GM18951 (cell line): ENCODE data around the gene GRIA1.

ENCODE experiments used
- POLR2A ChIP-seq: IDR thresholded peaks from 4 replicates; pipeline ENCODE4 v1.6.1; 2011; ENCODE audit warnings: mild to moderate bottlenecking; ENCODE audit not compliant: insufficient read length, insufficient read depth; ENCODE audit errors: extremely low read depth
- in situ Hi-C: fragments of 300-500 bp; cut with MboI; formaldehyde crosslinking; loops from one replicate; pipeline ENCODE4 v1.12.0; 2022; ENCODE audit warnings: low sequenced_read_pairs, mixed read lengths, inconsistent platforms; ENCODE audit not compliant: unreplicated experiment

Gene GRIA1

DNA sequence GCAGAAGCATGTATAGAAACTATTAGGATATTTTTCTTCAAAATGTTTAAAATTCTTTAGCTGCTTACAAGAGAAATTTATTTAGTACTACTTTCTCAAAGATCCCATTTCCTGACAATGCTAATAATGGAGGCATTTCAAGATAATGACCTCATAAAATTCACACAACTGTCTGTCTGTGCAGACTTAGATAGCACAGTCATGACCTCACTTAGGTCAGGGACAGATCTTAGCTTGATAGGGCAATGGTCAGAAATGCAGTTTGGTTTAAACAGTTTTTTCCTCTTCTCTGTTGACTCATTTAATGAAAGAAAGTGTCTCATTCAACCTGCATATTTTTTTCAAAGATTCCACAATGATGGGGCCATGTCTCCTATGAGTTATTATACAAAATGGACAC is 128.4 kb downstream of the GRIA1 start:
- in situ Hi-C loops: no loop called here
- no peak for TF ChIP-seq POLR2A

DNA sequence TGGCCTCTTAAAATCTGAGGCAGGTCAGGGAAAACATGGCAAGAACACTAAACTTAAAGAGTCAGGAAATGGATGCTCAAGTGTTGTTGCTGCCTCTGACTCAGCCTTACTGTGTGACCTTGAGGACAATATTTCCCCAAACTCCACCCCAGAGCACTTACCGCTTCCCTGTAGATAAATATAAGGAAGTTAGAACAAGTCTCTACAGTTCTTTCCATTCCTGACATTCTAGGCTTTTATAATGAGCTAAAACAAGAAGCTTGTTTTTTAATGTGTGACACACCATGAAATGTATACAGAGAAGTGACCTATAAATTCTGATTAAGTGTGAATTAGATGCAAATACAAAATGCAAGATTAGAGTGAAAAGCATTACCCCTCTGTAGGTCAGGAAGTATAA is 129.3 kb downstream of the GRIA1 start:
- TF ChIP-seq POLR2A: no peak
- in situ Hi-C loops: no loop called here

DNA sequence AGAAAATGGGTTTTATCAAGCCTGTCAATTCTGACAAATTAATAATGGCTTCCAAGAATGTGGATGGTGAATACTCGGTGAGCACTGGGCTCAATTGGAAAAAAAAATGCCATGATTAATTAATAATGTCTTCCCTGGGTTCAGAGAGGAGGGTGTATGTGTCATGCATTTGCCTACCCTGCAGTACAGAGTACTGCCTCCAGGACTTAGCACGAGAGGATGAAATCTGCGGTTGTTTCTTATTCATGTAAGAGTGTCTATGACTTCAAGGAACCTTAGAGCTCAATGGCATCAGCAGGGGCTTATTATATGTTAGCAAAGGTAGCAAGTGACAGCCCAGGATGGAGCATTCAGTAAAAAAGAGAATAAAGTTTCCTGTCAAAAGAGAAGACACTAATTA is 132.7 kb downstream of the GRIA1 start:
- in situ Hi-C loops: no loop called here
- no peak for TF ChIP-seq POLR2A

DNA sequence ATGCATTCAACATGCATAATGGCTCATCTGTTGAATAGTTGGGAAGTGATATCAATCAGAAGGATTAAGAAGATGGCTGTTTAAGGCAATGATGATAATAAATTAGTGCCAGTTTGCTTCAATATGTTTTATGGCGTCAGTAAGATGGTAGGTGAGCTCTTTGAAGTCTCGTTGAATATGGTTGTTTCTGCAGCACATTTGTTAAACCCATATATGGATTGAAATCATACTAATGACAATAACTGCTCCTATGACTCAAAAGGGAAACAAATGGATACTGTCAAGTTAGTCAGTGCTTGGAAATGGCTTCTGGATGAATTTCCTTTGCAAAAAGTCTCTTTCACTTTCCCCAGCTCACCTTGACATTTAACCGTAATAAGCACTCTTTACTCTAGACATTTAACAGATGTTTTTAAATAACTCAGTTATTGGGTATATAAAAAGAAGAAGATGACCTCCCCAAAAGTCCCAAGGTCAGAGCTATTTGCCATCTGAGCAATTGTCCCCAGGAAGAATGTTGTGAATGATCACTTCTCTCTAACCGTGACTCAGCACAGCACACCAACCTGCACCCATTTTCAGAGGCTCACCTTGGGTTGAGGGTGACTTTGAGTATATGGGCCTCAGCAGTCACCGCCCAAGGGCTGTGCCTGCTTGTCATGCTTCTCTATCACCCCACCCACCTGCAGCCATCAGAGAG is 133.4 kb downstream of the GRIA1 start:
- no peak for TF ChIP-seq POLR2A
- in situ Hi-C loops: no loop called here

- in situ Hi-C loops: no loop called here
- TF ChIP-seq POLR2A: no peak
These were observed 133.9 kb downstream of the GRIA1 start for GRCh38 chr5:153624451-153624765.

GRCh38 chr5:153625826-153626354 is 135.4 kb downstream of the GRIA1 start:
- in situ Hi-C loops: no loop called here
- no peak for TF ChIP-seq POLR2A

GRCh38 chr5:153626836-153627235 is 136.4 kb downstream of the GRIA1 start:
- in situ Hi-C loops: no loop called here

DNA sequence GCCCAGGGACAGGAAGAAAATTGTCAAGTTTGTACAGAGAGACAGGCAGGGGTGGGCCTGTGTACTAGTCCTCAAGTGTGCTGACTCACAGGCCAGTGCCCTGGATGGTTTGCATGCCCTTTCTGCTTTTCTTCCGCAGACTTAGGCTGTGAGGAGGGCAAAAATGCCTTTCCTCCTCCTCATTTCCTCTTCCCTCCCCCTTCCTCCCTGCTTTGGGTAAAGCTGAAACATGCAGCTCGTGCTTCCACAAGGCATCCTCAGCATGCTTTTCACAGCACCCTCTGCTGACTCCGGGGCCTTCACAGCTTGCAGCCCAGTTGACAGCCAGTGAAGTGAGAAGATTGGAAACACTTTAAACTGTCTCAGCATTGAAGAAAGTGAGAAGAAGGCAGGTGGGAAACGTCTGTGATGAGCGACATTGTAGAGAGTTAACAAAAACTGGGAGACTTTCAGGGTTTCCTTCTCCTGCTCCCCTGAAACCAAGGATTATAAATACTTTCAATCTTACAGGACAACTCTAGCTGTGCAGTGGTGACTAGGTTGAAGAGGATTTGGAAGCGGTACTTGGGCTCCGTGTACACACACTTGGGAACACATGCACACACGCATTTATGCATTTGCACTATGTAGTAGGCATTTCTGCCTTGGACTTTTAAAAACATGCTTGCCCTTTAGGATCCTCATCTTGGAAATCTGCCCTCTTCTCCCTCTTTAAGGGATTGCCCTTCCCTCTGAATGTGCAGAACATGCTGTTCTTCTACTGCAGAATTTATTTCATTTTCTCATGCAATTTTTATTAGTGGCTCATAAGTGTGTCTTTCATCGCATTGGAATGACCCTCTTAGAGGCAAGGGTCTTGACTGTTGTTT is 138.8 kb downstream of the GRIA1 start:
- TF ChIP-seq POLR2A: no peak
- in situ Hi-C loops: no loop called here

More at GRCh38 chr5:153626836-153627235, 136.4 kb downstream of the GRIA1 start:
- TF ChIP-seq POLR2A: no peak

DNA sequence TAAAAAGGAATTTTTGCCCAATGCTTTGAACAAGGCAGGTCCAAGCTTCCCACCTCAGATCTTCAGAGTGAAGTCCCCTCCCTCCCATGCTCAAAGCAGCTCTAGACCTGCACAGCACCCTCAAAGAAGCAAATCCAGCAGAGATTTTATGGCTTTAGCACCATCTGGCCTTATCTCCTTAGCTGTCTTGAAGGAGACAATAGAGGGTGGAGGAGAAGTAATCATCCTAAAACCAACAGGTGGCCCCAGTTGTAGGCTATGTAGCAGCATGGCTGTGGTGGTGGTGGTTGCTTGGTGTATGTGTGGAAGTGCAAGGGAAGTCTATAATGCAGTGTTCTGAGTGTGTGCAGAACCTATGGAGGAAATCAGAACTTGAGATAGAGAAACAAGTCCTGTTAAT is 140.1 kb downstream of the GRIA1 start:
- in situ Hi-C loops: no loop called here
- no peak for TF ChIP-seq POLR2A

DNA sequence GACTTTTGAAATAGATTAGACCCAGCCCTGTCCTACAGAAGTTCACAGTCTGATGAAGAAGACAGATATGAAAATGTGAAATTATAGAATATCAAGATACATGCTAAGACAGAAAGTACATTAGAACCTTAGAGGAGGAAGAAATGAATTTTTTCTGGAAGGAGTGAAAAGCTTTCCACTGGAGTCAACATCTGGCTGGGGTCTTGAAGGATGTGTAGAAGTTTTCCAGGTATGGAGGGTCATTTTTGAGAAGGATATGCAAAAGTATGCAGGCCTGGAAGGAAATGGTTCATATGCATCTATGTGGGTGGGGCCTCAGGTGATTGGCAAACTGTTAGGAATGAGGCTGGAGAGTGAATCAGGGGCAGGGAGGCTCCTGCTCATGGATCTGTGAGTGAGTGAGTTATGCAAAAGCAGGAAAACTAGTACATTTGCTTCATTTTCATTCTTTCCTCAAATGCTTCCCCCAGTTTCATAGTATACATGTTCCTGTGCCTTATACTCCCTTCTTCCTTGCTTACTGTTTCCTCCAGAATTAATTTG is 142.3 kb downstream of the GRIA1 start:
- TF ChIP-seq POLR2A: no peak
- in situ Hi-C loops: no loop called here

- TF ChIP-seq POLR2A: no peak
- in situ Hi-C loops: no loop called here
These were observed 146.4 kb downstream of the GRIA1 start for GRCh38 chr5:153636670-153637451.

DNA sequence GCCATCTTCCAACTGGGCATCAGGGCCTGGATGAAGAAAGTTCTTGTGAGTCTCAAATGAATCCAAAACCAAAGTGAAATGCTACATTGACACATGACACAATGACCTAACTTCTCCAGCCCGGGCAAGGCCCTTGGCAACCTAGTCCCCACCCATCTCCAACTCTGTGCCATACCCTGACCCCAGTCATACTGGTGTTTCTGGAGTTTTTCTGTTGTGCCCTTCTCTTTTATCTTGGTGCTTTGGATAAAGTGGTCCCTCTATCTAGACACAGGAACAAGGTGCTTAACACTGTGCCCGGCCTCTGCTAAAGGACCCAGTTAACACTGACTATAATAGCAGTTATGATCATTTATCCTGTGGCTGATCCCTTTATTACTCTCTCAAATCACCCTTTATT is 149.8 kb downstream of the GRIA1 start:
- in situ Hi-C loops: no loop called here

GRCh38 chr5:153641183-153641688 is 150.8 kb downstream of the GRIA1 start:
- TF ChIP-seq POLR2A: no peak
- in situ Hi-C loops: no loop called here

More for the DNA sequence above, 149.8 kb downstream of the GRIA1 start:
- no peak for TF ChIP-seq POLR2A
